Lower leg skin (tissue), 3 donors: ENCODE data around the gene SUDS3.

Source experiments
- POLR2A ChIP-seq, 2 donors: fragments of 450-650 bp; IDR thresholded peaks; one replicate each; pipeline ENCODE4 v1.6.1; 2016 to 2017; ENCODE audit warnings: antibody characterized with exemption in 2 of 2, mild to moderate bottlenecking in 1 of 2, moderate library complexity in 1 of 2
- TF ChIP-seq, protein P1 (sequence below), 3 donors: fragments of 450-650 bp; IDR thresholded peaks; one replicate each; pipeline ENCODE4 v1.5.1; 2016; ENCODE audit warnings: antibody characterized with exemption in 3 of 3, mild to moderate bottlenecking in 3 of 3, moderate library complexity in 2 of 3

DNA sequence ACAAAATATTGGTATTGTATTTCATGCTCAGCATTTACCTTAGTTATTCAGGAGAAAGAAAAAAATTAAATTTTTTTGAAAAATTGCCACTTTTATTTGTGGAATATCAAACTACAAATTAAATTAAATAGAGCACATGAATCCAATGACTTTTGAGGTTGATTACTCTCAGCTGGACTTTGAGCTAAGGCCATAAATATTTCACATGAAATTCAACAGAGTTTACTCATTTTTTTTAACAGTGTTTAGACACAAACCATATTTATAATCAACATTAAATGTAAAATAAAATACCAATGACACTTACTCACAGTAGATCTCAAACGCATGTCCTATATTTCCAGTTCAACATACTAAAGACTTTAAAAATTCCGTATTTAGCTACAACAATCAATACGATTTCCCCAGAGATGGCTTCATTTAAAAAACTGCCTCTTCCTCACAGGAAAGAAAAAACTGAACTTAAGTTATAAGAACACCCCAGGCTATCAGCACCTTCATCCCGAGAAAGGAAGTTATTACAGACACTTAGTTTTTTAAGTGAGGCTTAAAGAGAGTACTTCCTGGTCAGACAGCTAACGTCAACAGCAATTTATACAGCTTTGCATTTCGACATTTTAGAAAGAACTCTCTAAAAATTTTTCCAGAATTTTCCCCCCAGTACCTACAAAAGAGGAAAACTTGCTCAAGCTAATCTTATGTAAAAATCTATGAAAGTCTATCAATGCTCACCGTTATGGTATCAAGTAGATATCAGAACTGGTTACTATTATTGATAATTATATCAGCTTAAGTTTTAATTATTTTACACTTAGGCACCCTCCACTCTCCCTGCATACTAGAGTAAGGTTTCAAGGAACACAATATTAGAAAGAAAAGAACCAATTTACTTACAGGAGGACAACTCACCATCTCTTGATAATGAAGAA, 17.5 kb upstream of the SUDS3 start:
- TF ChIP-seq, protein P1, sequence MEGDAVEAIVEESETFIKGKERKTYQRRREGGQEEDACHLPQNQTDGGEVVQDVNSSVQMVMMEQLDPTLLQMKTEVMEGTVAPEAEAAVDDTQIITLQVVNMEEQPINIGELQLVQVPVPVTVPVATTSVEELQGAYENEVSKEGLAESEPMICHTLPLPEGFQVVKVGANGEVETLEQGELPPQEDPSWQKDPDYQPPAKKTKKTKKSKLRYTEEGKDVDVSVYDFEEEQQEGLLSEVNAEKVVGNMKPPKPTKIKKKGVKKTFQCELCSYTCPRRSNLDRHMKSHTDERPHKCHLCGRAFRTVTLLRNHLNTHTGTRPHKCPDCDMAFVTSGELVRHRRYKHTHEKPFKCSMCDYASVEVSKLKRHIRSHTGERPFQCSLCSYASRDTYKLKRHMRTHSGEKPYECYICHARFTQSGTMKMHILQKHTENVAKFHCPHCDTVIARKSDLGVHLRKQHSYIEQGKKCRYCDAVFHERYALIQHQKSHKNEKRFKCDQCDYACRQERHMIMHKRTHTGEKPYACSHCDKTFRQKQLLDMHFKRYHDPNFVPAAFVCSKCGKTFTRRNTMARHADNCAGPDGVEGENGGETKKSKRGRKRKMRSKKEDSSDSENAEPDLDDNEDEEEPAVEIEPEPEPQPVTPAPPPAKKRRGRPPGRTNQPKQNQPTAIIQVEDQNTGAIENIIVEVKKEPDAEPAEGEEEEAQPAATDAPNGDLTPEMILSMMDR (IDR thresholded peaks at IDR 0.05) = no peak
- TF ChIP-seq POLR2A (IDR thresholded peaks at IDR 0.05) = no peak
